Loucy (cell line): ENCODE results near the gene PCP4L1.
A peak's percentile ranks its signal among the peaks of the same experiment; 100 is the strongest.

Source experiments
- H2AFZ ChIP-seq: fragments of 200-600 bp; sonication (generic); 2 replicates; pipeline ENCODE4 v1.6.0; 2016; ENCODE audit warnings: antibody characterized with exemption, mild to moderate bottlenecking, low read length, moderate library complexity
- H3F3A ChIP-seq: fragments of 200-600 bp; 2 replicates; pipeline ENCODE4 v1.6.0; 2016; ENCODE audit warnings: antibody characterized with exemption, low read depth, mild to moderate bottlenecking
- H3K27me3 ChIP-seq: fragments of 200-600 bp; sonication (generic); 2 replicates; pipeline ENCODE4 v1.6.1; 2014; ENCODE audit warnings: low read length, mild to moderate bottlenecking; ENCODE audit not compliant: insufficient read depth, poor library complexity, severe bottlenecking
- H3K36me3 ChIP-seq: fragments of 200-600 bp; sonication (generic); 2 replicates; pipeline ENCODE4 v1.6.1; 2016; ENCODE audit warnings: low read length; ENCODE audit not compliant: insufficient read depth
- H3K4me1 ChIP-seq: fragments of 200-600 bp; sonication (generic); 2 replicates; pipeline ENCODE4 v1.5.1; 2014; ENCODE audit warnings: low read length, mild to moderate bottlenecking; ENCODE audit not compliant: insufficient read depth, poor library complexity, severe bottlenecking
- H3K4me2 ChIP-seq: fragments of 200-600 bp; sonication (generic); 2 replicates; pipeline ENCODE4 v1.6.0; 2014; ENCODE audit warnings: antibody characterized with exemption, low read length, low read depth, mild to moderate bottlenecking; ENCODE audit not compliant: poor library complexity, severe bottlenecking
- H3K4me3 ChIP-seq: fragments of 200-600 bp; sonication (generic); 2 replicates; pipeline ENCODE4 v1.5.1; 2014; ENCODE audit warnings: low read length, mild to moderate bottlenecking, mixed read lengths; ENCODE audit not compliant: poor library complexity, severe bottlenecking
- H3K79me2 ChIP-seq: fragments of 200-600 bp; sonication (generic); 2 replicates; pipeline ENCODE4 v1.6.1; 2014; ENCODE audit warnings: low read length; ENCODE audit not compliant: insufficient read depth
- H3K9ac ChIP-seq: fragments of 200-600 bp; sonication (generic); 2 replicates; pipeline ENCODE4 v1.6.0; 2014; ENCODE audit warnings: mild to moderate bottlenecking, low read depth, low read length, moderate library complexity; ENCODE audit not compliant: poor library complexity, severe bottlenecking
- H3K9me2 ChIP-seq: fragments of 200-600 bp; sonication (generic); replicated peaks from 2 replicates; pipeline ENCODE4 v1.6.1; 2016; ENCODE audit warnings: low read depth, low read length, mixed read lengths
- H3K9me3 ChIP-seq: fragments of 200-600 bp; sonication (generic); 2 replicates; pipeline ENCODE4 v1.6.1; 2014; ENCODE audit warnings: mild to moderate bottlenecking, antibody characterized with exemption, low read length, low read depth; ENCODE audit not compliant: insufficient read depth
- H4K20me1 ChIP-seq: fragments of 200-600 bp; sonication (generic); 2 replicates; pipeline ENCODE4 v1.6.0; 2014; ENCODE audit warnings: antibody characterized with exemption, low read length, mild to moderate bottlenecking; ENCODE audit not compliant: insufficient read depth, poor library complexity, severe bottlenecking
- CTCF ChIP-seq: fragments of 200-600 bp; sonication (generic); conservative IDR thresholded peaks from 2 replicates; pipeline ENCODE4 v1.5.1; 2014; ENCODE audit warnings: mild to moderate bottlenecking, antibody characterized with exemption, low read length
- EZH2phosphoT487 ChIP-seq: fragments of 200-600 bp; IDR thresholded peaks from 2 replicates; pipeline ENCODE4 v1.6.1; 2018; ENCODE audit warnings: antibody characterized with exemption, mild to moderate bottlenecking, moderate library complexity, borderline replicate concordance

Gene PCP4L1

GRCh38 chr1:161307892-161308638 lies 49.5 kb downstream of the PCP4L1 start:
- H3K9me3 ChIP-seq, result no peaks in the 10 kb centered on the region
- no peak overlapping the region for H3K4me3 ChIP-seq
- no peak for TF ChIP-seq CTCF
- TF ChIP-seq EZH2phosphoT487, result no peak
- H3K79me2 ChIP-seq, result peaks cover 27% of the 10 kb centered on the region
- H3K9ac ChIP-seq, result no peak overlapping the region
- H3K9me2 ChIP-seq, result no peaks in the 10 kb centered on the region
- no peaks in the 10 kb centered on the region for H3K36me3 ChIP-seq
- peaks cover 11% of the 10 kb centered on the region for H3F3A ChIP-seq
- peak overlapping the region; percentile 37; the same call in 1 of the 2 replicates for H2AFZ ChIP-seq
- no peak overlapping the region for H3K4me2 ChIP-seq
- no peaks in the 10 kb centered on the region for H3K27me3 ChIP-seq
- H3K4me1 ChIP-seq, result peaks cover 36% of the 10 kb centered on the region
- H4K20me1 ChIP-seq, result peaks cover 20% of the 10 kb centered on the region

DNA sequence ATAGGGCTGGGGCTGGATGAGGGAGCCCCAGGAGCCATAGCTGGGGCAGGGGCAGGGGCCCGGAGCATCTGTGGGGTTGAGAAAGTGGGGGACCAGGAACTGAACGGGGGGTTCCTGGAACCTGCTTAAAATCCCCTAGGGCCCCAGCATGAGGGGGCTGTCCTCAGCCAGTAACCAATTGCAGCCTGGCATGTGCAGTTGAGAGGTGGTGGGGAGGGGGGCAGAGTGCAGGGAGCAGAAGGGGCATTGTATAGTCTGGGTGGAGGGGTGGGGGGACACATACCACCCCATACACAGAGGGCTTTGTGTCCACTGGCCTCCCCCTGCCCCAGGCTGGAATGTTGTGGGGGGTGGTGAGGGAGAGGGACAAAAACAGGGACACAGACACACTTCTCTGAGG lies 51.3 kb downstream of the PCP4L1 start, which contains the start of gene MPZ:
Gene MPZ (minus strand): TSS at position 101 of the 400 bp plus-strand sequence. CDS start 63 bp downstream, at position 38.
- Histone ChIP-seq H3K9me2 (no peaks in the 10 kb centered on the region), H3K27me3 (no peaks in the 10 kb centered on the region), H3K4me2 (no peak within 1 kb of the TSS), H3K9ac (no peak within 1 kb of the TSS), H3K4me3 (no peak within 1 kb of the TSS), H3F3A (peaks cover 11% of the 10 kb centered on the region), H3K4me1 (peaks cover 22% of the 10 kb centered on the region), H3K36me3 (no peaks in the 10 kb centered on the region), H3K79me2 (peaks cover 15% of the 10 kb centered on the region), H4K20me1 (peaks cover 7% of the 10 kb centered on the region), H3K9me3 (no peaks in the 10 kb centered on the region), H2AFZ (no peak within 1 kb of the TSS)
- TF ChIP-seq CTCF (no peak), EZH2phosphoT487 (no peak)

GRCh38 chr1:161311595-161312181 lies 53.1 kb downstream of the PCP4L1 start:
- H3K36me3 ChIP-seq, result no peaks in the 10 kb centered on the region
- TF ChIP-seq CTCF, result no peak
- TF ChIP-seq EZH2phosphoT487, result no peak

More at GRCh38 chr1:161311595-161312181, 53.1 kb downstream of the PCP4L1 start:
- Histone ChIP-seq H3K4me3 (no peak overlapping the region), H4K20me1 (no peaks in the 10 kb centered on the region), H2AFZ (no peak overlapping the region), H3K27me3 (no peaks in the 10 kb centered on the region), H3K9me2 (no peaks in the 10 kb centered on the region), H3K4me1 (peaks cover 15% of the 10 kb centered on the region), H3F3A (peaks cover 7% of the 10 kb centered on the region), H3K79me2 (peaks cover 18% of the 10 kb centered on the region), H3K9ac (no peak overlapping the region), H3K4me2 (no peak overlapping the region), H3K9me3 (no peaks in the 10 kb centered on the region)
